ENCODE data around the gene TRIM40.
"Not testable (repeated sequence)": the region's sequence is repeated elsewhere in the genome, so short reads cannot be mapped to it uniquely, and the experiment has no call there.

TRIM40 gene

DNA sequence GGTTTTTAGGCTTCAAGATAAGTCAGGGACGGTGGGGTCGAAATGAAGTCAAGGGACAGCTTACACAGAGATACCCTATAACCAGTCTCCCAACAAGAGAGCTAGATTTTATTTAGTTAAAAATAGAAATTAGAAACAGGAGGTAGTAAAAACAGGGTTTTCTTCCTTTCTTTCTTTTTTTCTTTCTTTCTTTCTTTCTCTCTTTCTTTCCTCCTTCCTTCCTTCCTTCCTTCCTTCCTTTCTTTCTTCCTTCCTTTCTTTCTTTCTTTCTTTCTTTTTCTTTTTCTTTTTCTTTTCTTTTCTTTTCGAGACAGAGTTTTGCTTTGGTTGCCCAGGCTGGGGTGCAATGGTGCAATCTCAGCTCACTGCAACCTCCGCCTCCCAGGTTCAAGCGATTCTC lies 17.2 kb upstream of the TRIM40 start:
- H3K4me3 ChIP-seq (ENCODE audit: low read length); H3K27ac ChIP-seq (ENCODE audit: low read length); H3K9ac ChIP-seq (ENCODE audit: low read length); H3K9me3 ChIP-seq (ENCODE audit: control insufficient read depth, low read depth, low read length); H3K36me3 ChIP-seq (ENCODE audit: control insufficient read depth, low read depth, low read length); H3K4me1 ChIP-seq (ENCODE audit: control insufficient read depth, low read depth, low read length): not testable (repeated sequence)
- H3K27me3 ChIP-seq (ENCODE audit: control insufficient read depth, insufficient read depth, low read length): peaks cover 14% of the 10 kb centered on the region

DNA sequence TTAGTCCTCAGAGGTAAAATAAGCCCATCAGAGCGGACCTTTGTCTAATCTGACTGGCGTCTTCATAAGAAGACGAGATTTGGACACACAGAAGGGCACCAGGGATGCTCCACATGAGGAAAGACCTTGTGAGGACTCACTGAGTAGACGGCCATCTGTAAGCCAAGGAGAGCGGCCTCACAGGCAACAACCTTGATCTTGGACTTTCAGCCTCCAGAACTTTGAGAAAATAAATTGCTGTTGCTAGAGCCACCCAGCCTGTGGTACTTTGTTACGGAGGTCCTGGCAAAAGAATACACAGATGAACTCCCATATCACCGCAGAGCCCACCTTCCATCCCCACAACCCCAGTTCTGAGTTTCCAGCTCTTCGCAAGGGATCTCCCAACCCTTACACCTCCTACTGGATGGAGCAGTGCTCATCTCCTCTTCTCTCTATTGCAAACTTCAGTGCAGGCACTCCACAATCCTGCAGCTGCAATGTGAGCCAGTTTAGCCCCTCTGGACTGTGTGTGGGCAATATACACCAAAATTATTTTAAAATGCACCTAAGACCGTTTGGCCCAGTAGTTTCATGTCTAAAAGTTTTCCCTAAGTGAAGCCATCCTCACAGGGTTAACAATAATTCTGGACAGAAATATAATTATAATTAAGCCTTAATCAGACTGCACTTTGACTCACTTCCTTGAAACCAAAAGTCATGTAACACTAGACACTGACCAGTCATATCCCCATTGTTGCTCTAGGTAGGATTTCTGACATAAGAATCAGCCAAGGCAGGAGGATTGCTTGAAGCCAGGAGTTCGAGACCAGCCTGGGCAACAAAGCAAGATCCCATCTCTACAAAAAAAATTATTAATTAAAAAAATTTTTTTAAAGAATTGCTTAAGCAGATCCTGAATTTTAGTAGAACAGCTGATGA lies 14.2 kb upstream of the TRIM40 start:
- no peak overlapping the region for H3K4me3 ChIP-seq (ENCODE audit: low read length)
- H3K9me3 ChIP-seq (ENCODE audit: control insufficient read depth, low read depth, low read length): no peaks in the 10 kb centered on the region
- H3K27ac ChIP-seq (ENCODE audit: low read length): no peak overlapping the region
- H3K36me3 ChIP-seq (ENCODE audit: control insufficient read depth, low read depth, low read length): no peaks in the 10 kb centered on the region
- H3K27me3 ChIP-seq (ENCODE audit: control insufficient read depth, insufficient read depth, low read length): peaks cover 17% of the 10 kb centered on the region
- no peaks in the 10 kb centered on the region for H3K4me1 ChIP-seq (ENCODE audit: control insufficient read depth, low read depth, low read length)
- no peak overlapping the region for H3K9ac ChIP-seq (ENCODE audit: low read length)

DNA sequence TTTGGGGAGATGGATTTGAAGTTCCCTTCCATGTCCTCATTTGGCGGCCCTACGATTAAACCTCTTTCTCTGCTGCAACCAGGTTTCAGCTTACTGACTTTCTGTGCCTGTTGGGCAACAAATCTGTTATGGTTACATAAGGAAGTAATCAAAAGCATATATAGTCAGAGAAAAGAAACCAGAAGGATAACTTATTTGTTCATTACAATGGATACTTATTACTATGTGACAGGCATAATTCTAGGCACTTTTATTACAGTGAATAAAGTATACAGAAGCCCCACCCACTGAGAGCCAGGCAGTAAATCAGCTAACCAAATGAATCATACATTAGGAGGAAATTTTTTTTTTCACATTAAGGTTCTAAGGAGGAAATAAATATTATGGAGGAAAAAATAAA lies 13.4 kb upstream of the TRIM40 start:
- H3K27me3 ChIP-seq (ENCODE audit: control insufficient read depth, insufficient read depth, low read length): peaks cover 25% of the 10 kb centered on the region
- no peak overlapping the region for H3K9ac ChIP-seq (ENCODE audit: low read length)
- H3K9me3 ChIP-seq (ENCODE audit: control insufficient read depth, low read depth, low read length): no peaks in the 10 kb centered on the region
- no peak overlapping the region for H3K27ac ChIP-seq (ENCODE audit: low read length)
- H3K4me3 ChIP-seq (ENCODE audit: low read length): no peak overlapping the region
- no peaks in the 10 kb centered on the region for H3K4me1 ChIP-seq (ENCODE audit: control insufficient read depth, low read depth, low read length)
- no peaks in the 10 kb centered on the region for H3K36me3 ChIP-seq (ENCODE audit: control insufficient read depth, low read depth, low read length)

DNA sequence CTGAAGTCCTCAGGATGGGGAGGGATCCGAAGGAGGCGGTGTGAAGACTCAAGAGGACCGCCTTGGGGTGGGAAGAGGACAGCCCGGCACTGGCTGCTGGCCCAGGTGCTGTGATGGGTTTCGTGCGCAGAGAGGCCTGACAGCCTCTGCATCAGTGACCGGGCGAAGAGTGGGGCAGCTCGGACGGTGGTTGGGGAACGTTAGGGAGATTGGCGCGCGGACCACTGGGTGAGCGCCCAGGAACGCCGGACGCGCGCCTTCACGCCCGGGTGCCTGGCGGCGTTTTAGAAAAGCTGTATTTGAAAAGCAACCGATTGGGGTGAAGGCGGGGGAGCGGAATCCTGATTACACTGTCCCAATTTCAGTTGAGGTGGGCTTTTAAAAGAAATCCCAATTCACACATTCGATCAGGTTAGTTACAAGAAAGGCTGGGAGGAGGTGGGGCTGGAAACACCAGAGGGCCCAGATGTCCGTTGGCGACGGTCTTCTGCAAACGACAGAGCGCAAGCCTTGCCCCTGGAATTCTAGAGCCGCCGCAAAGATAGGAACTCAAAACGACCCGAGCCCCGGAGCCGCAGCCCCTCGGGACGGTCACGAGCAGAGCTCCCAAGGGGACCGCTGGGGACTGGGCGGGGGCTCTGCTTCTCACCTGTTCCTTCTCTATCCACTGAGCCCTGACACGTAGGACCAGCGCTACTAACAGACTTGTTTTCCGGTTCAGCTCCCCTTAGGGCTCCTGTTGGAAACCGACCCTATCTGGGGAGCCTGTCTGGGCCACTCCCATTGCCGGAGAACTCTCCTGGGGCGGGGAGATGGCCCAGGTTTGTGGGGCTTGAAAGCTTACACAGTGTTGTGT lies 8.5 kb upstream of the TRIM40 start:
- peaks cover 75% of the 10 kb centered on the region for H3K27me3 ChIP-seq (ENCODE audit: control insufficient read depth, insufficient read depth, low read length)
- H3K4me3 ChIP-seq (ENCODE audit: low read length): peak overlapping the region; percentile 55

DNA sequence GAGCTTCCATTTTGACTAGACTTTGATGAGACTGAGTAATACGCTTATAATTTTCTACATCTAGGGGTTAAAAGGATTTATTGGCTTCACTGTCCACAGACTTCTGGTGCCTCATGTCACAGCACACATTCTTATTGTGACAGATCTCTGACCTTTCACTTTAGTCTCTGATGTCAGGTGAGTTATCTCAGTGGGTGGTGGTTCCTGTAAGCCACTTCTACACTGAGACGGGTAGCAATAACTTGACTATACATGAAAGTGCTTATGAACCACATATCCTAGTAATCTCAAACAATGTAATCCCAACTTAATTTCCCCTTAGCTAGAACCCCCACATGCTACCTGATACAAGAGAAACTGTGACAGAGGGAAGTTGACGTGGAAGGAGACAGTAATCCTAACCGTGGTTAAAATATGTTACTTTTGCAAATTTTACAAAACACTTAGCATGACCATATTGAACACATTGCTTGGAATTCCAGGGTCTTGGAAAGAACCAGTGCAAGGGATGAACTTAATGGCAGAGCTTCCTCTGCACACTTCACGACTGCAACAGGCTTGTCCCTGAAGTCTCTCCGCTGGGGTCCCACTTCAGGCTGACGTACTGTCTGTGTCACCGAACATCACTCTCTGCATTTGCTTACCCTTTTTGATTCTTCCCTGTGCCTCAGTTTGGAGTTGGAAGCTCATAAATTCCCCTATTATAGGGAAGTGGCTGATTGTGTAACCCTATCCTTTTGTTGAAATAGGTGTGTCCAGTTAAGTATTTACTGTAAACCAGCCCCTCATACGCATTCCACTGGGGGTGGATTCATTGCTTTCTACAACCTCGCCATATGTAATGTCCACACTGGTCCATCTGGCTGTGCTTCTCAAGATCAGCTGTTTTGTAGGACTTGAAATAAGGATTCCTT lies 6.4 kb upstream of the TRIM40 start:
- no peaks in the 10 kb centered on the region for H3K4me1 ChIP-seq (ENCODE audit: control insufficient read depth, low read depth, low read length)
- no peak overlapping the region for H3K9ac ChIP-seq (ENCODE audit: low read length)
- H3K27ac ChIP-seq (ENCODE audit: low read length): no peak overlapping the region
- H3K4me3 ChIP-seq (ENCODE audit: low read length): no peak overlapping the region
- no peaks in the 10 kb centered on the region for H3K36me3 ChIP-seq (ENCODE audit: control insufficient read depth, low read depth, low read length)
- peaks cover 75% of the 10 kb centered on the region for H3K27me3 ChIP-seq (ENCODE audit: control insufficient read depth, insufficient read depth, low read length)
- no peaks in the 10 kb centered on the region for H3K9me3 ChIP-seq (ENCODE audit: control insufficient read depth, low read depth, low read length)

More for the DNA sequence above, 8.5 kb upstream of the TRIM40 start:
- H3K36me3 ChIP-seq (ENCODE audit: control insufficient read depth, low read depth, low read length): no peaks in the 10 kb centered on the region
- no peak overlapping the region for H3K27ac ChIP-seq (ENCODE audit: low read length)
- no peaks in the 10 kb centered on the region for H3K9me3 ChIP-seq (ENCODE audit: control insufficient read depth, low read depth, low read length)
- H3K4me1 ChIP-seq (ENCODE audit: control insufficient read depth, low read depth, low read length): no peaks in the 10 kb centered on the region
- no peak overlapping the region for H3K9ac ChIP-seq (ENCODE audit: low read length)

DNA sequence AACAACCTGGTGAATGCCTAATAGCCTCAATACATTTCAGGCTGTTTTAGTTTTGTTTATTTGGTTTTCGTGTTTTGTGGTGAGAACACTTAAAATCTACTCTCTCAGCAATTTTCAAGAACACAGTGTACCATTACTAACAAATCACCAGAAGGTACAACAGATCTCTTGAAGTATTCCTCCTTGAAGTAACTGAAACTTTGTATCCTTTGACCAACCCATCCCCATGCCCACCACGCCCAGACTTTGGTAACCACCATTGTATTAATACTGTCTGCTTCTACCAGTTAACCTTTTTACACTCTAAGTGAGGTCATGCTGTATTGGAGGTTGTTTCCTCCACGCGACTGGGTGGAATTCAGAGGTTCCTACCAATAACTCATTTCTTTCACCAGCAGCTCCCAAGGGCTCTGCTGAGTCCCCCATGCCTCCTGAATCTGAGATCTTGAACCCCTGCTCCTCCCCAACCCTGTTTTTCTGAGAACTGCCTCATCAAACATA lies 5.7 kb upstream of the TRIM40 start:
- no peaks in the 10 kb centered on the region for H3K9me3 ChIP-seq (ENCODE audit: control insufficient read depth, low read depth, low read length)
- H3K27me3 ChIP-seq (ENCODE audit: control insufficient read depth, insufficient read depth, low read length): peaks cover 72% of the 10 kb centered on the region
- H3K4me3 ChIP-seq (ENCODE audit: low read length): no peak overlapping the region
- H3K36me3 ChIP-seq (ENCODE audit: control insufficient read depth, low read depth, low read length): no peaks in the 10 kb centered on the region
- H3K27ac ChIP-seq (ENCODE audit: low read length): no peak overlapping the region
- no peak overlapping the region for H3K9ac ChIP-seq (ENCODE audit: low read length)
- no peaks in the 10 kb centered on the region for H3K4me1 ChIP-seq (ENCODE audit: control insufficient read depth, low read depth, low read length)

DNA sequence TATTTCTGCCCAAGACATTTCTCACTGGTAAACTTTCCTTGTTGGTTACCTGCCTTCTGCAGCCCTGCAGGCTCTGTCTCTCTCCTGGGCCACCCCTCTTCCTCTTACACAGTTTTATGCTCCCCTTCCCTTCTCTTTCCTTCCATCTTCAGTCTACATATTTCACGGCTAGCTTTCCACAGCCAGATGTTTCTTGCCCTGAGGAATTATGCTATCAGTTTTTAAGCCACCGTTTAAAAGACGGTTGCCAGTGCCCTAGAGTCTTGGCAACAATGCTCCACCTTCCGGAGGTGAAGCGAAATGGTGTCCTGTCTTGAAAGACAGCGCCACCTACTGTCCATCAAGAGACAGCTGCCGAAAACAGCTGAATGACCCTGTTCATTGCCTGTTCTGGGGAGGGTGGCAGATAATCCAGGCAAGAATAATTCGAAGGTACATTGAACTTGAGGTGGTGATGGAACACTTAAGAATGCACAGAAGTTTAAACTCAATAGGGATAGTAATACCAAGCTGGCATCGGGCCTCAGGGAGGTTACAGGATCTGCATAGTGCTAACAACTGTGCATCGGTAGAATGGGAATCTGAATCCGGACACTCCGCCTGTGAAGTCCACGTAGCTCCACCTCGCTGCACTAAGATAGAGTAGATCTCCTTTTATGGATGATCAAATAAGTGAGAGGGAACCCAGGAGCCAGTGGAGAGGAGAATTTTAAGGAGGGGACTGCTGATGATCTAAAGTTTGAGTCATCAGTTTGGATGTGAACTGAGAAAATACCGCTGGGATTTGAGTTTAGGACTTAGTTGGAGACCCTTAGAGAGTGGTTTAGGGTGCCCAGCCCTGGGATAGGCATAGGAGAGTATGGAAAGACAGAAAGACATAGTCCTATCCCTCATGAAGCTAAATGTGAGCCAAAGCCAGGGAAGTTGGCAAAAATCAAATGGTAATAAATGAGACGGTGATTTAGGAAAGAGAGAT lies 4.8 kb upstream of the TRIM40 start:
- H3K9ac ChIP-seq (ENCODE audit: low read length): no peak overlapping the region
- H3K4me1 ChIP-seq (ENCODE audit: control insufficient read depth, low read depth, low read length): no peaks in the 10 kb centered on the region
- H3K4me3 ChIP-seq (ENCODE audit: low read length): no peak overlapping the region
- no peaks in the 10 kb centered on the region for H3K36me3 ChIP-seq (ENCODE audit: control insufficient read depth, low read depth, low read length)
- peaks cover 63% of the 10 kb centered on the region for H3K27me3 ChIP-seq (ENCODE audit: control insufficient read depth, insufficient read depth, low read length)
- H3K27ac ChIP-seq (ENCODE audit: low read length): no peak overlapping the region
- no peaks in the 10 kb centered on the region for H3K9me3 ChIP-seq (ENCODE audit: control insufficient read depth, low read depth, low read length)

DNA sequence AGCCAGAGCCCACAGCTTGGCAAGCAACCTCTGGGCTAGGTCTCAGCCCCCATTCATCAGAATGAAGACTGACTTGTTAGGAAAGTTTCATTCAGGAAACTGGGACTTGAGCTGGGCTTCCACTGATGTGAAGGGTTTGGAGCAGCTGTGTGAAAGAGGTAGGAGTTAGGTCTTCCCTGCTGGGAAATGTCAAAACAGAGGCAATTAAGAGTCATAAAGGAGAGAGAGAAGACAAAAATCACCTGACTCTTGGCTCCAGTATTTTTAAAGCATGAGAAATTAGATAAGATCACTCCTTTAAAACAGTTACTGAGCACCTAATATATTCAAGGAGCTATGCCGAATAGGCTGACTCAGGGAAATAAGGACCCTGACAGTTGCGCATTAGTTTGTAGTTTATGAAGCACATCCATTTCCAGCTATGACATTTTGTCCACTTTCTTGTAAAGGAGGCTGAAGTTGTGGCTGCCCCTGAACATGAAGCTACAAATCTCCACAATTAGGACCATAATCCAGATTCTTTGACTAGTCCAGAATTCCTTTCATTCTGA lies 3.9 kb upstream of the TRIM40 start:
- no peaks in the 10 kb centered on the region for H3K36me3 ChIP-seq (ENCODE audit: control insufficient read depth, low read depth, low read length)
- no peak overlapping the region for H3K4me3 ChIP-seq (ENCODE audit: low read length)
- H3K27me3 ChIP-seq (ENCODE audit: control insufficient read depth, insufficient read depth, low read length): peaks cover 54% of the 10 kb centered on the region
- no peaks in the 10 kb centered on the region for H3K9me3 ChIP-seq (ENCODE audit: control insufficient read depth, low read depth, low read length)
- no peak overlapping the region for H3K27ac ChIP-seq (ENCODE audit: low read length)
- H3K9ac ChIP-seq (ENCODE audit: low read length): no peak overlapping the region
- H3K4me1 ChIP-seq (ENCODE audit: control insufficient read depth, low read depth, low read length): no peaks in the 10 kb centered on the region

DNA sequence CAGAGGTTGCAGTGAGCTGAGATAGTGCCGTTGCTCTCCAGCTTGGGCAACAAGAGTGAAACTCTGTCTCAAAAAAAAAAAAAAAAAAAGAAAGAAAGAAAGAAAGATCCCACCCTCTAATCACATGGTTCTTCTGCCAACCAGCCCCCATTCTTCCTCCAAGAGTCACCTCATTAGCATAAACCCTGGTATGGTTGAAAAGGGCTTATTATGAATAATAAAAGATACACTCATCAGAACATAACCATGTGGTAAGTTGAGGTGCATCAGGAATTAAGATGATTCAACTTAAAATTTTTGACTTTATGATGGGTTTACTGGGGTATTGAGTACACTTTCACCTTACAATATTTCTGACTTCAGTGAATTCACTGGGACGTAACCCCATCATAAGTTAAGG lies 793 bp upstream of the TRIM40 start:
- H3K4me1 ChIP-seq (ENCODE audit: control insufficient read depth, low read depth, low read length): no peaks in the 10 kb centered on the region
- no peak overlapping the region for H3K27ac ChIP-seq (ENCODE audit: low read length)
- no peak overlapping the region for H3K9ac ChIP-seq (ENCODE audit: low read length)

More for the DNA sequence above, 793 bp upstream of the TRIM40 start:
- Histone ChIP-seq H3K9me3 (ENCODE audit: control insufficient read depth, low read depth, low read length) (no peaks in the 10 kb centered on the region), H3K4me3 (ENCODE audit: low read length) (no peak overlapping the region), H3K36me3 (ENCODE audit: control insufficient read depth, low read depth, low read length) (no peaks in the 10 kb centered on the region), H3K27me3 (ENCODE audit: control insufficient read depth, insufficient read depth, low read length) (peaks cover 23% of the 10 kb centered on the region)

All from iPS-18a (cell line).